Activated naive CD4-positive, alpha-beta T cell treated with anti-CD3 and anti-CD28 coated beads, Interleukin-2, amount 50 U/mL, for 72 hours (primary cell): ENCODE measurements around the gene CTSZ. TPM values are rescaled to one million over a fixed set of nuclear protein-coding genes. Genes with fewer than 3 reads are reported as not detected.
"Not testable (repeated sequence)": the region's sequence is repeated elsewhere in the genome, so short reads cannot be mapped to it uniquely, and the experiment has no call there.

Experiments used
- ATAC-seq, 2 donors: fragments of 150-1000 bp; cut with Tn5 transposase; 2 replicates each; pipeline ENCODE4 v1.10.0; 2021; ENCODE audit warnings: mild to moderate bottlenecking in 2 of 2, moderate library complexity in 2 of 2
- DNase-seq, 2 donors: peaks; one replicate each; pipeline ENCODE4 v3.0.0; 2021 to 2022; ENCODE audit warnings: low spot score in 2 of 2
- H3K27ac Mint-ChIP-seq, 2 donors: one replicate each; pipeline ENCODE4 v1.8.0; 2022; ENCODE audit warnings: mild to moderate bottlenecking in 2 of 2, mixed read lengths in 2 of 2
- H3K36me3 Mint-ChIP-seq, 2 donors: one replicate each; pipeline ENCODE4 v1.8.0; 2022; ENCODE audit warnings: mixed read lengths in 2 of 2
- H3K9me3 Mint-ChIP-seq, 2 donors: one replicate each; pipeline ENCODE4 v1.8.0; 2022; ENCODE audit warnings: mixed read lengths in 2 of 2
- total RNA-seq, 2 donors: library from RNA; stranded (reverse); gene quantifications; one replicate each; pipeline ENCODE4 v1.2.3, GENCODE V29; 2022

Gene CTSZ
- total RNA-seq, 2 donors from 2014 or later: 36.3 to 37.1 TPM

DNA sequence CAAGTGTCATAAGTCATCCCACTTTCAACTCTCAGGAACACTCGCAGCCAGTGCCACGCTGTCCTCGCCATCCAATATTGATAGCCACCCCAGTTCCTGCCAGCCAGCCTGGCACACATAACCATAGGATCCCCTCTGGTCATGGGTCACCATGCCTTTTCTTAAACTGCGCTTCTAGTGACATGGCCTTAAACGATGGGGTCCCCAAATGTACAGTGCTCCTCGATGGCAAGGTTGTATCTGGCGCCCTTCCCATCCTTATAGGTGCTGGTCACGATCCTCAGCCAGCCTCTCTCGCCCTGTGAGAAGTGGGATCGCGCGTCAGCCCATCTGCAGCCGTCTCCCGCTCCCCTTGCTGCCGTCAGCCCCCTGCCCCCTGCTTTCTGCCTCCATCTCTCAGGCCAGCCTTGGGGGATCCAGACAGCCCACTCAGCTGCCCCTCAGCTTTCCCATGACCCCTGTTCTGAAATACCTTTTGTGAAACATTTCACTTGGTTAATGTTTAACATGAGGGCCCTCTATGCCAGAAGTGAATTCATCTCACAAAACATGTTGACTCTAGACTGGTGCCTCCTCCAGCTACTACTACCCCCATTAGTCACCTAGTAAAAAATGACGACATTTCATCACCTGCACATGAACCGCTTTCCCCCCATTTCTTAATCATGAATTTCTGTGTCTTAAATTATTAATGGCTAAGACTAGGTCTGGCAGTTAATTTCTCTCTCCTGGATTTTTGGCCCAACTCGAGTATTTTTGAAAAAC is 11.4 kb downstream of the CTSZ start:
- Mint-ChIP-seq H3K9me3 (no peaks in the 10 kb centered on the region), H3K36me3 (peaks cover 7 to 26% of the 10 kb centered on the region in 2 donors), H3K27ac (peak overlapping the region; percentile 36 to 40)
- peak in 1 of 2 donors; percentile 20 for ATAC-seq
- DNase-seq: no peak

DNA sequence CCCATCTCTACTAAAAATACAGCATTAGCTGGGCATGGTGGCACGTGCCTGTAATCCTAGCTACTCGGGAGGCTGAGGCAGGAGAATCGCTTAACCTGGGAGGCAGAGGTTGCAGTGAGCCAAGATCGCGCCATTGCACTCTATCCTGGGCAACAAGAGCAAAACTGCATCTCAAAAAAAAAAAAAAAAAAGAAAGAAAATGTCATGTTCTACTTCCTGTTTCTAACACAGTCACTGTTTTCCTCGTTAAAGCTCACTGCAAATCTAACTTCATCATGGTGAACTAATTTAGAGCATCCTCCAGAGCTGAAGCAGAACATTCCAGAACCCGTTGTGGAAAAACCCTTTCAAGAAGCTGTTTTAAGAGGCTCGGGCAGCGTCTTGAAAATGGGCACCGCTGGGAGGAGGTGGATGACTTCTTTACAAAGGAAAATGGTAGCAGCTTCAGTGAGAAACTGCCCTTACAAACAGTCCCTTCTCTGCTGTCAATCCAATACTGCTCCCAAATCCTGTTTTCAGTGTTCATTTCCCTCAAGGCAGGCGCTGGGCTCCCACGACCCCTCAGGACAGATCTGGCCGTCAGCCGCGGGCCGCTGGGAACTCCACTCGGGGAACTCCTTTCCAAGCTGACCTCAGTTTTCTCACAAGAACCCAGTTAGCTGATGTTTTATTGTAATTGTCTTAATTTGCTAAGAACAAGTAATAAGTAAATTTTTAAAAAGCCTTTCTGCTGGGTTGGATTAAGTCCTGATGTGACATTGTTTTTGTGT is 12.5 kb downstream of the CTSZ start:
- peaks cover 10 to 26% of the 10 kb centered on the region in 2 donors for H3K36me3 Mint-ChIP-seq
- no peak for ATAC-seq
- DNase-seq: no peak
- peak overlapping the region in 1 of 2 donors; percentile 60 for H3K27ac Mint-ChIP-seq
- H3K9me3 Mint-ChIP-seq: no peaks in the 10 kb centered on the region

DNA sequence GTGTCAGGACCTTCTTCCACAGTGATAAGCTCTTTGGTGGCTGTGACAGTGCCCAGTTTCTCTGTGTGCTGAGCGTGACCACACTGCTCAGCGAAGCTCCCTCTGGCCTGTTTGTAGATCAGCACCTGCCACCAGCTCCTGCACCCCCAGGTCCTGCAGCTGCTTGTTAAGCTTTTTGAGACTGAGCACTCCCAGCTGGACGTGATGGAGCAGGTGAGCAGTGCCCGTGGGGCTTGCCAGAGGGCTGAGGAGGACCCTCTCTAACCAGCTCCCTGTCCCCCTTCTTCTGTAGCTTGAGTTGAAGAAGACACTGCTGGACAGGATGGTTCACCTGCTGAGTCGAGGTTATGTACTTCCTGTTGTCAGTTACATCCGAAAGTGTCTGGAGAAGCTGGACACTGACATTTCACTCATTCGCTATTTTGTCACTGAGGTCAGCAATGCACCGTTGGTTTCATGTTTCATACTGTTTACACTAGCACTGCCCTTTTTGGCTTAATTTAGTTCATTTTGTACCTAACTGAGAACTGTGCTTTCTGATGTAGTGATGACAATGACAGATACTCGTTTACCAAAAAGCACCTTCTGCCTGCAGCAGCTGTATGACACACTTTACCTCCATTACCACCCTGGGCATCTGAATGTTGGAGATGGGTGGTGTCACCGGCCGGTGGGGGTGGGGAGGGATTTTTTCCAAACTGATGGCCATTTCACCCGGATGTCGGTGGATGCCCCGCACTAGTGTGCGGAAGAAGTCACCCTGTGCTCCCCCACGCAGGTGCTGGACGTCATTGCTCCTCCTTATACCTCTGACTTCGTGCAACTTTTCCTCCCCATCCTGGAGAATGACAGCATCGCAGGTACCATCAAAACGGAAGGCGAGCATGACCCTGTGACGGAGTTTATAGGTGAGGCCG is 13.5 kb downstream of the CTSZ start:
- Mint-ChIP-seq H3K27ac (peak overlapping the region in 1 of 2 donors; percentile 60), H3K36me3 (peaks cover 18 to 35% of the 10 kb centered on the region in 2 donors)

DNA sequence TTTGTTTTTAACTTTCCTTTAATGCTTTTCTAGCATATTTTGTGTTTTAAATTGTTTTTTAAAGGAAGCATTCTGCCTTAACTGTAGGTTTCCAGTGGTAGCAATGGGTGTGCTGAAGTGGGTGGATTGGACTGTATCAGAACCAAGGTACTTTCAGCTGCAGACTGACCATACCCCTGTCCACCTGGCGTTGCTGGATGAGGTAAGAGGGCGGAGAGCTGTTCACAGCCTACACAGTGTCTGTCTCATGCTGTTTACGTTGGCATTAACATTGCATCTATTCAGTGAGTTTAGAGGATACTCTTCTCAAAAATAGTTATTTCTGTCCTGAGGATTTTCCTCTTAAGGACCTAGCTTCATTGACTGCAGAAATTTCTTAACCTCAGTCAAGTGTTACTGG is 14.1 kb downstream of the CTSZ start:
- Mint-ChIP-seq H3K27ac (no peak overlapping the region), H3K36me3 (peaks cover 20 to 39% of the 10 kb centered on the region in 2 donors)
- ATAC-seq: no peak

More for the DNA sequence above, 13.5 kb downstream of the CTSZ start:
- H3K9me3 Mint-ChIP-seq: no peaks in the 10 kb centered on the region
- peak in 1 of 2 donors; percentile 32 for ATAC-seq
- no peak for DNase-seq

DNA sequence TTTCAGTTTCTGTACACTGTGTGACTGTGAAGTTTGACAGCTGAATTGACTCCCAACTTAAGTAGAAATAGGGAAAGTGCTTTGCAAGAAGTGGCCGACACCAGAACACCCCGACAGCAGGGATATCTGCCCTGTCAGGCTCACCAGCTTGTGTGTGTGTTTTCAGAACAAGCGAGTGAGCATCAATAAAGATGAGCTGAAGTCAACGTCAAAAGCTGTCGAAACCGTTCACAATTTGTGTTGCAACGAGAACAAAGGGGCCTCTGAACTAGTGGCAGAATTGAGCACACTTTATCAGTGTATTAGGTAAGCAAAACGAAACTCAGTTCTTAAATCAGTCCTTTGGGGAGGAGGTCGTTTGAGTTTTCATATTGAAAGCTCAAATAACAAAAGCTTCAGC is 15.3 kb downstream of the CTSZ start:
- no peak for ATAC-seq
- H3K36me3 Mint-ChIP-seq: peaks cover 29 to 44% of the 10 kb centered on the region in 2 donors
- DNase-seq: no peak
- peak overlapping the region; percentile 49 to 91 for H3K27ac Mint-ChIP-seq
- no peaks in the 10 kb centered on the region for H3K9me3 Mint-ChIP-seq

More for the DNA sequence above, 14.1 kb downstream of the CTSZ start:
- DNase-seq: no peak
- H3K9me3 Mint-ChIP-seq: no peaks in the 10 kb centered on the region

DNA sequence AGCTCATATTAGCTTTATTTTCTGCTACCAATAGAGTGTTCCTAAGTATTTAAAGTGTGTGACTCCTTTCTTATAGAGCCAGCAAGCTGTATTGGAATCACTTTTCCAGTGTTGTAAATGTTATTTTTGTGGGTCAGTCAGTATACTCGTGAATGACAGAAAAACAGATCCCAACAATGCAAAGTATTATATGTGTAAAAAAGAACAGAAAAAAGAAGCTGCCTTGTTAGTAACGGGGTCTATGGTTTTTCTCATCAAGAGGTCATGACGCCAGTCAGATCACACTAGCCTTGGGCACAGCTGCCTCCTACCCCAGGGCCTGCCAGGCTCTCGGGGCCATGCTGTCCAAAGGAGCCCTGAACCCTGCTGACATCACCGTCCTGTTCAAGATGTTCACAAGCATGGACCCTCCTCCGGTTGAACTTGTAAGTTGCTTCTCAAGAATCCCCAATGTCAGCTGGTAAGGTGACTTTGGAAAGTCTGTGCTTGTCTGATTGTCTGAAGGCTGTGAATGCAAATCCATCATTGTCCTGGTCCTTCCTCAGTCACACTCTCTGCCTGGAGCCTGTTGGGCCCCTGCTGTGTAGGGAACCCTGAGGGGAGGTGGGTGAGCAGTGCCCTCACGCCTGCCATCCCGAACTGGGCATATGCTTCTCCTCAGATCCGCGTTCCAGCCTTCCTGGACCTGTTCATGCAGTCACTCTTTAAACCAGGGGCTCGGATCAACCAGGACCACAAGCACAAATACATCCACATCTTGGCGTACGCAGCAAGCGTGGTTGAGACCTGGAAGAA is 16.2 kb downstream of the CTSZ start:
- DNase-seq (no peak), ATAC-seq (no peak)
- peak overlapping the region; percentile 49 to 72 for H3K27ac Mint-ChIP-seq
- H3K36me3 Mint-ChIP-seq: peaks cover 30 to 48% of the 10 kb centered on the region in 2 donors
- H3K9me3 Mint-ChIP-seq: no peaks in the 10 kb centered on the region

DNA sequence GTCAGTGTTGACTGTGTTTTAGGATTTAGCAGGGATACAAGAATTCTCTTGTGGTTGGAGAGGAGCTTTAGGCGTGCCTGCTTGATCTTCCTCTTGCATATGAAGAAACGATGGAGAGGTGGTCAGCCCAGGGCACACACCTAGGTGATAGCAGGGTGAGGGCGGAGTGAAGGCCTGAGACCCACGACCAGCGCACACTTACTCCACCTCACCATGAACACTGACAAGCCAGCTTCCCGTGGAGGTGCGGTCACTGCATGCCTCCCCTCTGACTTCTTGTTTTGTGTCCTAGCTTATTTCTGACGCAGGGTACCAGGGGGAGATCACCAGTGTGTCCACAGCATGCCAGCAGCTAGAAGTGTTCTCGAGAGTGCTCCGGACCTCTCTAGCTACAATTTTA is 17.9 kb downstream of the CTSZ start:
- Mint-ChIP-seq H3K9me3 (no peaks in the 10 kb centered on the region), H3K36me3 (peaks cover 30 to 41% of the 10 kb centered on the region in 2 donors), H3K27ac (peak overlapping the region in 1 of 2 donors; percentile 72)
- ATAC-seq (no peak), DNase-seq (peak in 1 of 2 donors; percentile 23)

DNA sequence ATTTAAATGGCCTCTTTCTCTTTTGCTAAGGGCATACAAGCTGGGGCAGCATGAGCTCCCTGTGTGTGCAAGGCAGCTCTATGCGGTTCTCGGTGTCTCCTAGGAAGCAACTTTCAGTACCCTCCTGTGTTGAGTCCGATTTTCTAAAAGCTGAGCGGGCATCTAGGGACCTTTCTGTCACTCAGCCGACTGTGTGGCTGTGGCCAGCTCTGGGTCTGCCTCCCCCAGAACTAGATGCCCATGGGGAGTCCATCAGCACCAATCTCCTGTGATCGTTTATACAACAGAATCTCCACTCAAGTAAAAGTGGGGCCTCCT is 18.5 kb downstream of the CTSZ start:
- no peak for ATAC-seq
- no peaks in the 10 kb centered on the region for H3K9me3 Mint-ChIP-seq
- H3K27ac Mint-ChIP-seq: peak overlapping the region in 1 of 2 donors; percentile 72
- H3K36me3 Mint-ChIP-seq: peaks cover 30 to 47% of the 10 kb centered on the region in 2 donors
- peak in 1 of 2 donors; percentile 34 for DNase-seq

DNA sequence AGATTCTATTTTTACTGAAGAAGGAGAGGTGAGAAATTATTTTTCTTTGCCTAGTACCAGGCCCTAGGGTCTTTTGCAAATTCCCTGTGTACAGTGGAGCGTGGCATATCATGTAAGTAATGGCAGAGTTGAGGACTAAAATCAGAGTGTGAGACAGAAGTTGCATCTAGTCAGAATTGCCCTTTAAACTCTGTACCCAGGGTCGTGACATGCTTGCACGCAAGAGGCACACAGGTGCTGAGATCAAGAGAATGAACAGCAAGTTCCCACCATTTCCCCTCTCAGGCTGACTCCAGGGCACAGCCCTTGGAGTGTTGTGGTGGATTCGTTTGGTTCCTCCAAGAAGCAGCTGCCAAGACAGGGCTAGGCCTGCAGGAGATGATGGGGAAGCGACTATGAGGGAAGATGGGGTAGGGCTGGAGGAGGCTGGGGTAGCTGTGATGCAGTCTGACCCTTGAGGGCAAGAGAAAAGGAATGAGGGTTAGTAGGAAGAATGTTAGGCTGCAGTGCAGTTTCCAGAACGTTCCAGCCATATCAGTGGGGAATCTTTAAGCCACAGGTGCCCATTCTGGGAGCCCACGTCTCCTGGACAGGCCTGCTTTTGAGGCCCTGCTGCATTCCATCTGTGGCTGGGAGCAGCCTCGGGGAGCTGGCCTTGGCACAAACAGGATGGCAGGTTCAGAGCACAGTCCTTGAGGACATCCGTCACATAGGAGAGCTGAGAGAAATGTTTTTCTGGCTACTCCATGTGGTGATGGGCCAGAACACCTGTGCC is 19.1 kb downstream of the CTSZ start:
- Mint-ChIP-seq H3K9me3 (no peaks in the 10 kb centered on the region), H3K27ac (peak overlapping the region in 1 of 2 donors; percentile 88), H3K36me3 (peaks cover 30 to 48% of the 10 kb centered on the region in 2 donors)
- no peak for DNase-seq
- ATAC-seq: no peak

DNA sequence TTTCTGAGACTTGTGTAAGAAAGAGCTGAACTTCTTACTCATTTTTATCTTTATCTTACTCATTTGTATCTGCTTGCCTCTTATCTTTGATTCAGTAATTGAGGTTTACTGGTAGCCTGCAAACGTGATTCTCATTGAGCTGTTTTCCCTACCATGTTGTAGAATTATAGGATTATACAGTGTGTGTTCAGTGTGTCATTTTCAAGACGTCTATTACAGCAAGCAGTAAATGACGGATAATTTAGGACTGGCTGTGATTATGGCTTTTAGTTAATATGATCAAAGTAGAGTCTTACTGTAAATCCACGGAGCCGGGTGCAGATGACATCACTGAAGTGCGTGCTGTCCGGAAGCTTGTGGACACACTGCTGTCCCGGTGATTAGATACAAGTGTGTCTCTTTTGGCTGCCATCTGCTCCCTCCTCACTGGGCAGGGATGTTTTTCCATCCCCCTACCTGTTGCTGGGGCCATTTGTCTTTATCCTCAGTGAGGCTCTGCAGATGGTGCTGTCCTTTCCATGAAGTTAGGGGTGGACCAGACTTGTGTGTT is 20.0 kb downstream of the CTSZ start:
- Mint-ChIP-seq H3K9me3 (no peaks in the 10 kb centered on the region), H3K36me3 (peaks cover 38 to 50% of the 10 kb centered on the region in 2 donors), H3K27ac (peak overlapping the region in 1 of 2 donors; percentile 75)

DNA sequence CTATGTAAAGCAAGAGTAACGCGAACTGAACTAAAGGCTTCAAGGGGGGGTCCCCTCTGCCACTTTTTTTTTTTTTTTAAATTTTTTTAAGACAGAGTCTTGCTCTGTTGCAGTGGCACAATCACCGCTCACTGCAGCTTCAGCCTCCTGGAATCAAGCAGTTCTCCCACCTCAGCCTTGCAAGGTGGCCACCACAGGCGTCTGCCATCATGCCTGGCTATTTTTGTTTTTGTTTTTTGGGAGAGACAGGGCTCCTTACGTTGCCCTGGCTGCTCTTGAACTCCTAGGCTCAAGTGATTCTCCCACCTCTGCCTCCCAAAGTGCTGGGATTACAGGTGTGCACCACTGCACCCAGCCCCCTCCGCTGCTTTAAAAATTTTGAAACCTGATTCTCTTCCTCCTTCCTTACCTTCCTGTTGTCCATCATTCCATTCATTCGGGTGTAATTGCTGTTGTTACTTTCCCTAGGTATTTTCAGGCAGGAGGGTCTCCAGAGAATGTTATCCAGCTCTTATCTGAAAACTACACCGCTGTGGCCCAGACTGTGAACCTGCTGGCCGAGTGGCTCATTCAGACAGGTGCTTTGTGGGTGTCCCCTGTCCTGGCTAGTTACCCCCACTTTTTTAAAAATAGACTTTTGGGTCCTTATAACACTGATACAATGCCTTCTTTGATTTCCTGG is 20.6 kb downstream of the CTSZ start:
- Mint-ChIP-seq H3K36me3 (peaks cover 33 to 46% of the 10 kb centered on the region in 2 donors), H3K9me3 (no peaks in the 10 kb centered on the region), H3K27ac (peak overlapping the region in 1 of 2 donors; percentile 75)
- peak in 1 of 2 donors; percentile 25 for DNase-seq
- ATAC-seq: peak in 1 of 2 donors; percentile 43

More for the DNA sequence above, 20.0 kb downstream of the CTSZ start:
- DNase-seq (no peak), ATAC-seq (peak in 1 of 2 donors; percentile 83)

DNA sequence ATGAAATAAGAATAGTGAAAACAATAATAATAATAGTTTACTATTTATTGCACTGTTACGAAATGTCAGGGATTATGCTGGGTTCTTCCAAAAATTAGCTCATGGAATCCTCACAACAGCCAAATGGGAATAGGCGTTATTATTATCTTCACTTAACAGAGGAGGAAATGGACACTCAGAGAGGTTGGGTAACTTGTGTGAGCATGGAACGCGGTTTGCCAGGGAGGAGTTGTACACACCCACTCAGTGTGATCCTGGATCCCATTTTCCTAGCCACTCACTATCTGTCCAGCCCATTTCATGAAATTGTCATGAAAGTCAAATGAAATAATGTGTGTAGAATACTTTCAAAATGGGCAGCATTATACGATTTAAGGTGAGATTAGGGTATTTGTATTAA is 21.4 kb downstream of the CTSZ start:
- peaks cover 31 to 40% of the 10 kb centered on the region in 2 donors for H3K36me3 Mint-ChIP-seq
- DNase-seq (no peak), ATAC-seq (no peak)
- H3K9me3 Mint-ChIP-seq: no peaks in the 10 kb centered on the region
- no peak overlapping the region for H3K27ac Mint-ChIP-seq

DNA sequence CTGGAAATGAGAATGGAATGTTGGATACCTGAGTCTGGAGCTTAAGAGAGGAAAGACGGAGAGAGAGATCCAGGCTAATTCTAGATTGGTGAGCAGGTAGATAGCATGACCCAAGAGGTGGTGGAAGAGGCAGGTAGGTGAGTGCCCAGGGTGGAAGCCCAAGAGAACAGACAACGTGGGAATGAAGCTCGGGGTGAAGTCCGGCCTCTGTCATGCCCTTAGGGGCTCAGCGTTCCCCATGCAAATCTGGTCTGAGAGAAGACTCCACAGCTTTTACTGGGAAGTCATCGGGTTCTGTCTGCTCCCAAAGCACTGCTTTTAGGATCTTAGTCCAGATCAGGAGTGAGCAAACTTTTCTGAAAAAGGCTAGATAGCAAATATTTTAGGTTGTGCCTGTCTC is 22.4 kb downstream of the CTSZ start:
- no peak overlapping the region for H3K27ac Mint-ChIP-seq
- H3K36me3 Mint-ChIP-seq: peaks cover 28 to 40% of the 10 kb centered on the region in 2 donors
- no peaks in the 10 kb centered on the region for H3K9me3 Mint-ChIP-seq
- DNase-seq (peak in 1 of 2 donors; percentile 31), ATAC-seq (no peak)

DNA sequence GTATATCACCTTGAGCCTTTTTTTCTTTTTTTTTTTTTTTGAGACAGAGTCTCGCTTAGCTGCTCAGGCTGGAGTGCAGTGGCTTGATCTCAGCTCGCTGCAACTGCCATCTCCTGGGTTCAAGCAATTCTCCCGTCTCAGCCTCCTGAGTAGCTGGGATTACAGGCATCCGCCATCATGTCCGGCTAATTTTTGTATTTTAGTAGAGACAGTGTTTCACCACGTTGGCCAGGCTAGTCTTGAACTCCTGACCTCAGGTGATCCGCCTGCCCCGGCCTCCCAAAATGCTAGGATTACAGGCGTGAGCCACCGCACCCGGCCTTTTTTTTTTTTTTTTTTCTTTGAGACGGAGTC is 24.0 kb downstream of the CTSZ start:
- H3K9me3 Mint-ChIP-seq, DNase-seq, ATAC-seq: not testable (repeated sequence)
- Mint-ChIP-seq H3K36me3 (peaks cover 20 to 30% of the 10 kb centered on the region in 2 donors), H3K27ac (peak overlapping the region; percentile 12 to 77)
